Measurements from ENCODE around the gene MRFAP1.

- no peak for TF ChIP-seq POLR2AphosphoS5 (IDR thresholded peaks at IDR 0.05; ENCODE audit: low read depth, low read length)
- TF ChIP-seq POLR2A (IDR thresholded peaks at IDR 0.05; ENCODE audit: low read depth, low read length): no peak
These were observed 38.2 kb upstream of the MRFAP1 start for GRCh38 chr4:6602289-6602688.
